KMS-11 (cell line): Measurements from ENCODE around the gene ATE1.

Experiments
- H2AFZ ChIP-seq: fragments of 200-600 bp; sonication (generic); 2 replicates; pipeline ENCODE4 v1.6.1; 2016; ENCODE audit warnings: antibody characterized with exemption, mixed run types, low read depth
- H3K27ac ChIP-seq: fragments of 200-600 bp; sonication (generic); 2 replicates; pipeline ENCODE4 v1.6.1; 2016; ENCODE audit warnings: mild to moderate bottlenecking, mixed run types
- H3K27me3 ChIP-seq: fragments of 200-600 bp; sonication (generic); 2 replicates; pipeline ENCODE4 v1.6.1; 2017; ENCODE audit warnings: mild to moderate bottlenecking, low read depth, mixed run types, moderate library complexity; ENCODE audit not compliant: insufficient read depth
- H3K36me3 ChIP-seq: fragments of 200-600 bp; sonication (generic); 2 replicates; pipeline ENCODE4 v1.6.1; 2017; ENCODE audit warnings: mild to moderate bottlenecking, mixed run types; ENCODE audit not compliant: insufficient read depth
- H3K4me1 ChIP-seq: fragments of 200-600 bp; sonication (generic); 2 replicates; pipeline ENCODE4 v1.6.1; 2016; ENCODE audit warnings: mild to moderate bottlenecking, low read depth, mixed run types; ENCODE audit not compliant: poor library complexity, severe bottlenecking
- H3K4me2 ChIP-seq: fragments of 200-600 bp; sonication (generic); 2 replicates; pipeline ENCODE4 v1.7.0; 2016; ENCODE audit warnings: mild to moderate bottlenecking, mixed run types
- H3K4me3 ChIP-seq: fragments of 200-600 bp; sonication (generic); IDR thresholded peaks from 2 replicates; pipeline ENCODE4 v1.6.1; 2017; ENCODE audit warnings: low read depth, low read length, mixed read lengths; ENCODE audit not compliant: insufficient read depth
- H3K79me2 ChIP-seq: fragments of 200-600 bp; sonication (generic); 2 replicates; pipeline ENCODE4 v1.6.1; 2016; ENCODE audit warnings: low read depth, mixed run types; ENCODE audit not compliant: insufficient read depth
- H3K9ac ChIP-seq: fragments of 200-600 bp; sonication (generic); 2 replicates; pipeline ENCODE4 v1.6.1; 2016; ENCODE audit warnings: mild to moderate bottlenecking, mixed run types
- H4K20me1 ChIP-seq: fragments of 200-600 bp; sonication (generic); 2 replicates; pipeline ENCODE4 v1.6.1; 2016; ENCODE audit warnings: mild to moderate bottlenecking, mixed run types; ENCODE audit not compliant: insufficient read depth
- TF ChIP-seq, protein P1 (sequence below): fragments of 200-600 bp; sonication (generic); conservative IDR thresholded peaks from 2 replicates; pipeline ENCODE4 v1.6.1; 2017; ENCODE audit warnings: low read depth, mild to moderate bottlenecking, antibody characterized with exemption, low read length, moderate library complexity, mixed read lengths

Gene ATE1

DNA sequence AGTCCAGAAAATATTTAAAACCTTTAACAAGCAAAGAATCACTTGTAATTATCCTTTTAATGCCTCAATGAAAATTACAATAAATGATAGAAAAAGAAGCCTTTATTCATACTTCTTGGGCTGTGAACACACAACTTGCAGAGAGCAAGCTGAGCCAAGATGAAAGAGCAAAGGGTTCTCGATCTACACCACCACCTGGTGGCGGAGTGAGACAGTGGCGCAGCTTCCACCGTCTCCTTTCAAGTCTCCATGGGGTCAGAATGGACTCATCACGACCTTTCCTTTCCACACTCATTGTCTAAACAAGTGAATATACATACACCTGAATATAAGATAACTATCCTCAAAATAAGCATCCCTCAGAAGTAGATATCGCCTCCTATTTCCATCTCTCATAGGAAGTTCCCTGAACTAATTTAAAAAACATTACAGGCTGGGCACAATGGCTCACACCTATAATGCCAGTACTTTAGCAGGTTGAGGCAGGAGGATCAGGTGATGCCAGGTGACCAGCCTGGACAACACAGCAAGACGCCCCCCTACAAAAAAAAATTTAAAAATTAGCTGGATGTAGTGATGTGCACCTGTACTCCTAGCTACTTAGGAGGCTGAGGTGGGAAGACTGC, 40.7 kb downstream of the ATE1 start:
- Histone ChIP-seq H3K4me3 (no peak overlapping the region), H3K9ac (no peak overlapping the region), H4K20me1 (no peaks in the 10 kb centered on the region), H3K27ac (no peak overlapping the region), H3K4me2 (no peak overlapping the region), H3K4me1 (no peaks in the 10 kb centered on the region), H3K36me3 (no peaks in the 10 kb centered on the region), H3K27me3 (no peaks in the 10 kb centered on the region), H3K79me2 (no peaks in the 10 kb centered on the region), H2AFZ (no peak overlapping the region)
- TF ChIP-seq, protein P1, sequence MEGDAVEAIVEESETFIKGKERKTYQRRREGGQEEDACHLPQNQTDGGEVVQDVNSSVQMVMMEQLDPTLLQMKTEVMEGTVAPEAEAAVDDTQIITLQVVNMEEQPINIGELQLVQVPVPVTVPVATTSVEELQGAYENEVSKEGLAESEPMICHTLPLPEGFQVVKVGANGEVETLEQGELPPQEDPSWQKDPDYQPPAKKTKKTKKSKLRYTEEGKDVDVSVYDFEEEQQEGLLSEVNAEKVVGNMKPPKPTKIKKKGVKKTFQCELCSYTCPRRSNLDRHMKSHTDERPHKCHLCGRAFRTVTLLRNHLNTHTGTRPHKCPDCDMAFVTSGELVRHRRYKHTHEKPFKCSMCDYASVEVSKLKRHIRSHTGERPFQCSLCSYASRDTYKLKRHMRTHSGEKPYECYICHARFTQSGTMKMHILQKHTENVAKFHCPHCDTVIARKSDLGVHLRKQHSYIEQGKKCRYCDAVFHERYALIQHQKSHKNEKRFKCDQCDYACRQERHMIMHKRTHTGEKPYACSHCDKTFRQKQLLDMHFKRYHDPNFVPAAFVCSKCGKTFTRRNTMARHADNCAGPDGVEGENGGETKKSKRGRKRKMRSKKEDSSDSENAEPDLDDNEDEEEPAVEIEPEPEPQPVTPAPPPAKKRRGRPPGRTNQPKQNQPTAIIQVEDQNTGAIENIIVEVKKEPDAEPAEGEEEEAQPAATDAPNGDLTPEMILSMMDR = peak; percentile 80

DNA sequence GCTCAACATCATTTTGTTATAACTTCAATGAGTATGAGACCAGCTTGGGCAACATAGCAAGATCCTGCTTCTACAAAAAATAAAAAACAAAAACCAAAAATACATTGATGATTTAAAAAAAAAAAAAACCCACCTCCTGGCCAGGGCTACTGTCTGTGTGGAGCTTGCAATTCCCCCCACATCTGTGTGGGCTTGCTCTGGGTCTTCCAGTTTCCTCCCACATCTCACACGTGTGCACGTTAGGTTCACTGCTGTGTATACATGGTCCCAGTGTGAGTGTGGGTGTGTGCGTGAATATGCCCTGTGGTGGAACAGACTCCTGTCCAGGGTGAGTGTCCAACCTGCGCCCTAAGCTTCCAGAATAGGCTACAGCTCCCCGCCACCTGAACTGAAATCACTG, 41.6 kb downstream of the ATE1 start:
- H3K79me2 ChIP-seq = no peaks in the 10 kb centered on the region
- H3K4me1 ChIP-seq = peaks cover under 1% of the 10 kb centered on the region
- no peak overlapping the region for H3K9ac ChIP-seq
- H3K27me3 ChIP-seq = no peaks in the 10 kb centered on the region
- H3K4me2 ChIP-seq = no peak overlapping the region
- TF ChIP-seq, protein P1 = no peak
- H3K27ac ChIP-seq = no peak overlapping the region
- H4K20me1 ChIP-seq = no peaks in the 10 kb centered on the region
- no peaks in the 10 kb centered on the region for H3K36me3 ChIP-seq
- no peak overlapping the region for H3K4me3 ChIP-seq
- H2AFZ ChIP-seq = no peak overlapping the region

DNA sequence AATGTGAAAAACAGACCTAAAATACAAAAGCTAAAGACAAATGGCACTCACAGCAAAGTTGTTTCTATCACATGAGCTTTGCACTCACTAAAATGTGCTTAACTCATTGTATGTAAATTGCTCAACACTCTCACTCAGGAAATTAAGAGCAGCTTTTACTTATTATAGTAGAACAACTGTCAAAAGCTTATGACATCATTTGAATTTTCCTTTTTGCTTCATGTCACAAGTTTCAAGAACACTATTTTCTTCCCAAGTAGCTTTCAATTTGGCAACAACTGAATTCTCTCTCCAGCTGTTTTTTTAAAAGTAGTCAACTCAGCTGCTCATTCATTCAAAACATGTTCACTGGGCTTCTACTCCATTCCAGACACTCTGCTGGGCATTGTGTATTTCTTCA, 46.9 kb downstream of the ATE1 start:
- Histone ChIP-seq H4K20me1 (no peaks in the 10 kb centered on the region), H3K4me1 (peaks cover 8% of the 10 kb centered on the region), H3K79me2 (no peaks in the 10 kb centered on the region), H3K27ac (no peak overlapping the region), H3K9ac (no peak overlapping the region), H3K36me3 (no peaks in the 10 kb centered on the region), H3K4me2 (no peak overlapping the region), H3K4me3 (no peak overlapping the region), H3K27me3 (no peaks in the 10 kb centered on the region), H2AFZ (no peak overlapping the region)
- TF ChIP-seq, protein P1 = no peak

DNA sequence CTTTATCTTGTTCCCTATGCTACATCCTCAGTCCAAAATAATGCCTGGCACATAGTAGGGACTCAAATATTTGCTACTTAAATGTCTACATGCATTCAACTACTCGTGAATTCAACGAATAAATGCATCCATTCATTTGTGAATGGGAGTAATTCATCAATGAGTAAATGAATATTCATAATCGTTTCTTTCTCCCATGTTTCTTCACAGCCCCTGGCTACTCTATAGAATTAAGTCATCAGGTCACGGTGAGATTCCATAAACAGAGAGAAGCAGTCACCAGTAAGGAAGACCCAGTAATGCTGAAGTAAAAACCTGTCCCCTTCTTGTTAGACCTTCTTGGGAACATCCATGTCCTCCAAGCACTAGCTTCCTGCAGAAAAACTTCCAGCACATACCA, 48.4 kb downstream of the ATE1 start:
- H3K27ac ChIP-seq = no peak overlapping the region
- no peak overlapping the region for H3K4me2 ChIP-seq
- H3K79me2 ChIP-seq = no peaks in the 10 kb centered on the region

More for the DNA sequence above, 48.4 kb downstream of the ATE1 start:
- TF ChIP-seq, protein P1 = no peak
- no peak overlapping the region for H3K4me3 ChIP-seq
- H4K20me1 ChIP-seq = no peaks in the 10 kb centered on the region
- no peaks in the 10 kb centered on the region for H3K27me3 ChIP-seq
- H3K9ac ChIP-seq = no peak overlapping the region
- peaks cover 8% of the 10 kb centered on the region for H3K4me1 ChIP-seq
- H2AFZ ChIP-seq = no peak overlapping the region
- no peaks in the 10 kb centered on the region for H3K36me3 ChIP-seq
